NCI-H2171 (cell line): Measurements from ENCODE around the gene KCNH1.

Source experiments
- DNase-seq: peaks from one replicate; lab custom pipeline; 2025; lab: John Stamatoyannopoulos, UW

The KCNH1 gene

DNA sequence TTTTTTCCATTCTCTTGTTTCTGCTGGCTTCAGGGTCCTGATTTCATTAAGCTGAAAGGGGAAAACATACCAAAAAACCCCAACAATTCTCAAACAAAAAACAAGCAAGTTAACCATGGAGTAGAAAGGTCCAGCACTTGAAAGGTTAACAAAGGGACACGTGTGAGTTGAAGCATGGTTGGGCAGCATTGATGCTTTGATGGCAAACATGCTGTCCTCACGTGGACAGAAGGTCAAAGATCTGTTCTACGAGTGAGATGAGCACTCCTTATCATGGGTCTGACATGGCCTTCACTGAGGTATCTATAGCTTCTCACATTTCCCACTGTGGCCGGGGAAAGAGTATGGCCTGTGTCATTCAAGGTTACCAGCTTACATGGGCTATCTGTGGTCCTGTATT is 410.3 kb downstream of the KCNH1 start:
- DNase-seq, result no peak

DNA sequence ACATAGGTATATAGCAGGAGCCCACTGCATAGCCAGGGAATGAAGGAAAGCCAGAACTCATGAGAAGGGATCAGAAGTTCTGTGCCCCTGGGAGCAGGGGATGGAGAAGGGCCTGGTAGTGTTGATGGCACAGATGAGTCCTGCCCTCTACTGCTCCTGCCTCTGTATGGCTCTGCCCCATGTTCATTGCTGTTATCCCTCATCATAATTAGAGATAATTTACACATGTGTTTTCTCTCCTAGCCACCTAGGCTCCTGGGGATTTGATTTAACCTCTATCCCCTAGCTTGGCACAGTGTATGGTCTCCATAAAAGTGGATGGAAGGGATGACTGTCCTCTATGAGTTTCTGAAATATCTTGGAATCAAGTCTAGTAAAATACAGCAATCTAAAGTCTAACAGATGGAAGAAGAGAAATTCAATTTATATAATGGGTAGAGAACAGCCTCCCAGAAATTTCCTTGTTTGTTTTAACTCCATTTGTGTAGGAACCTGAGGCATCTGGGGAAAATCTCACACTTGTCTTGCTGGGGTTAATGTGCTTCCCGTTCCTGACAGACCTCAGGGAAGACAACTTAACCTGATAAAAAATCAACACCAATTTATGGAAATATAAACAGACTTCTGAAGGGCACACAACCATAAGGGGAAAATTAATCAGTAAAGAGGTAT is 411.4 kb downstream of the KCNH1 start:
- DNase-seq, result no peak

DNA sequence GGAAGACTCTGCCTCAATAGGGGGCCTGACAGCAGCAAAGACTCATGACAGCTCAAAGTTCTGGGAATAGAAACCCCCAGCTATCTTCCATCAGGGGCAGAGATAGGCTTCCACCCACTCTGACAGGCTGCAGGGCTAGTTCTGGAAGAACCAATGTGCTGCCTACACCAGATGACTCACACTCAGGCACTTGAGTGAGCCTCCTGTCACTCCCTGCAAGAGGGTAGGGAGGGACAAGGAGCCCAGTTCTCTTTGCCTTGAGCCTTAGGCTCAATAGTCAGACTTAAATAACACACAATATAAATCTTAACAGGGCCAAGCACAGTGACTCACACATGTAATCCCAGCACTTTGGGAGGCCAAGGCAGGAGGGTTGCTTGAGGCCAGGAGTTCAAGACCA is 418.9 kb downstream of the KCNH1 start:
- no peak for DNase-seq

DNA sequence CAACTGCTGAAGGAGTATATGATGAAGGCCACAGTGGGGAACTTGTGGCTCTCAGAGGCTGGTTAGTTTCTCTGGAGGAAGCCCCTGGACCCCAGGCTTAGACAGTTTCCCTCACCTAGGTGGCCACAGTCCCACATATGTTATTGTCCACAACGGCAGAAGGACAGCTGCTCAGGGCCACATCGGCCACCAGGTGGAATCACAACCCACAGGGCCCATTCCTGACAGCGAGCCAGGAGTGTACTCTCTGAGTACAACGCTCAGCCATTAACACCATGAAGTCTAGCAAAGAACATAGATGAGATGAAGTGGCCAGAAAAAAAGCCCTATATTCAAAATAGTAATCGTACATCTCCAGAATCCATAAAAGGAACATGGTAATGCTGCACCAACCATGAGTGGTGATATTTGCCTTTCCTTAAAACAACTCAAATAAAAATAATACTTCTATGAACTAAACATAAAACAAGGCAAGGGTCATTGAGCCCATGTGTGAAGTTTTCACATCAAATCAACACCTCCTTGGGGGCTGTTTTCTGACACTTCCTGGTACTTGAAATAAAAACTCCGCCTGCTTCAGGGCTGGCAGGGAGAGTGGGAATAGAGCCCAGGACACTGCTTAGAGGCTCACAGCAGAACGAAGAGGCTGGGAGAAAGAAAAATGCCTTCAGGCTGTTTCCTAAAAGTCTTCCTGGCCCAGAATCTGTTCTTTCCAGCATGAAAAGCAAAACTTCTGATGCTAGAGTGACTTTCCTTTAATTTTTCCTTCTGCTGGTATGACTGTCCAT is 421.9 kb downstream of the KCNH1 start:
- no peak for DNase-seq

DNA sequence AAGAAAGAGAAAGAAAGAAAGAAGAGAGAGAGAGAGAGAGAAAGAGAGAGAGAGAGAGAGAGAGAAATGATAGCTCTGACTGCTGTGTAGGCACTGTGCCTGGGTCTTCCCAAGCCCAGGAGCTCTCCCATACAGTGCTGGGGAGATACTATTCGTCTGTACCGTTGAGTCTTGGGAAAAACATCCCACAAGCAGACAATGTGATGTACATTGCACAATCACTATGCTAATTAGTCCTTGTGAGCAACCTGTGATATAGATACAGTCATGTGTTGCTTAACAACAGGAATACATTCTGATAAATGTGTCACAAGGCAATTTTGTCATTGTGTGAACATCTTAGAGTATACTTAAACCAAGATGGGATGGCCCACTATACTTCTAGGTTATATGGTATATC is 424.2 kb downstream of the KCNH1 start:
- DNase-seq, result no peak

DNA sequence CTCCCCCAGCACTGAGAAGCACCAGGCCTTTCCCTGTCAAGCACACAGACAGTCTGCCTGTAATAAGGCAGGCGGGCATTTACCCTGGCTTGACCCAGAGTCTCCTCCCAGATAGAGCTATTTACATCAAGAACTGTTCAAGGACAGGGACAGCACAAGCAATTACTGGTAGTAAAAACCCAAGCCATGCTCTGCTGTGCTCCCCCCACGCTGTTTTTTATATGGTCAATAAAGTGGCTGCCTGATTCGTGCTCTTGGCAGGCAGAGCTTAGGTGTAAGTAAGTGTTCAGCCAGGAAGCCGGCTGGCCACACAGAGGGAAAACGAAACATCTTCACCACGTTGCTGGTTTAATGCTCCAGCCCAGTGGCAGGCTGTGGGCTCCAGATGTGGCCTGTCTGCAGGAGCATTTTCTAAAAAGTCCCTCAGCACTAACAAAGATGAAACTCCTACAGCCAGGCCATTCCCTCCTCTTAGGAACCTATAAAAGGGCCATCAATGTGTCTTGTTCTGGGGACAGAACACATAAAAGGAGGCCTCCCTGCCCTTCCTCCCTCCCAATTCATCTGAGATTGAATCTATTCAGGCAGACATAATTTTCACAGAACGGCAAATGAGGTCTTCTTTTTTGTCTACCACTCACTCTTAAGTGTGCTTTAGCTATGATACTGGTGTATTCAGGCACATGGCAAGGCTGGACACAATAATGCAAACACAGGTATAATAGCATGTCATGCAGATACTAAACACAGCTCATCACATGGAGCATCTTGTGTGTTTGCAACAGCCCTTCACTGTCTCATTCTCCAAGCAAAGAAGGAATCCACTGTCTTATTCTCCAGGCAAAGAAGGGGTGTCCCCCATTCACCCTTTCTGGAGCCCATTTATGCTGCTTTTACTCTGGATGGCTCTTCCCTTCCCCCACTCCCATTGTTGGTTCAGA is 426.4 kb downstream of the KCNH1 start:
- no peak for DNase-seq

DNA sequence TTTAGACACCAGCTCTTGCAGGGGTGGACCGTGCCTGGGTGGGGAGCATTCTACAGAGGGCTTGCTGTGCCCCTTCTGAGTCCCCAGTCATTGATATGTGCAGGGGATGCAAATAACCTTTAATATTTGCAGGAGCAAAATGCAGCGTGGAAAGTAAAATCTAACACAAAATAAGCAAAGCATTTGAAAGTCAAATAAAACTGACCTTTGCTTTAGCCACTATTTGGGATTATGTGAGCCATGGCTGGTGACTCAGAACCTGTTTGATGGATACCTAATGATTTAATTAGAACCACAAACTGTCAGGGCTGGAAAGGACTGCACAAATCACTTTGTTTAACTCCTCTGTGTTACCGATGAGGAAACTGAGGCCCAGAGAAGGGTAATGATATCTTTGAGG is 427.7 kb downstream of the KCNH1 start:
- DNase-seq, result no peak

DNA sequence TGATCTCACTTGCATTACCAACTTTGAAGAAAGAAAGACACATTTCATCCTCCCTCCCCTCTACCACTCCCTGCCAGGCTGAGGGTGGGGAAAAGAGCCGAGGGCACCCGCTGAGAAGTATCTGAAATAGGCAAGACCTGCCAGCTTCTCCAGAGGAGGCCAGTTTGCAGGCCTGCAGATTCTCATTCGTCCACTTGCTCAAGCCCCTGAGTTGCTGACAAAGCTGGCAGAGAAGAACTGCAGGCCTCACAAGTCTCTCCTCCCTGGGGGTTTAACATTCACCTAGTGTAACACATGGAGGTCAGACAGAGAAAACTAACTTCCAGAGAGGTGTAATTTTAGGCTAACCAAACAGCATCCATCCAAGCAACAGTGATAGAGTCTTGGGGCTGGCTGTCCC is 428.9 kb downstream of the KCNH1 start:
- DNase-seq, result no peak

DNA sequence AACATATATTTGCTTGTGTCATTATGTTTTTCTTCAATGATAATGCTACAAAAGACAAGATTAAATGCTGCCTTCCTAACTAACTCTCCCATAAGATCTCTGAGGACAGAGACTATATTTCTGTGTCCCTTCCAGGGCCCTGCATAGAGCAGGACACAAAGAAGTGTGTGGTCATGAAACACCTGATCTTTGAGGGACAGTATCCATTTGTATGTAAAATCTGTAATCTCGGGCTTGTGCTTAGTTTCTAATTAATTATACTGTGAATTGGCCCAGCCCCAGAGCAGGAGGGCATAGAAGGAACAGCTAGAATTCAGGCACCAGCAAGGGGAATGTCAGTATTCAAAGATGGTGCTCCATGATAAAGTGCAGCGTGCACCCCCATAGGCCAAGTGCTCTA is 430.4 kb downstream of the KCNH1 start:
- DNase-seq, result no peak

DNA sequence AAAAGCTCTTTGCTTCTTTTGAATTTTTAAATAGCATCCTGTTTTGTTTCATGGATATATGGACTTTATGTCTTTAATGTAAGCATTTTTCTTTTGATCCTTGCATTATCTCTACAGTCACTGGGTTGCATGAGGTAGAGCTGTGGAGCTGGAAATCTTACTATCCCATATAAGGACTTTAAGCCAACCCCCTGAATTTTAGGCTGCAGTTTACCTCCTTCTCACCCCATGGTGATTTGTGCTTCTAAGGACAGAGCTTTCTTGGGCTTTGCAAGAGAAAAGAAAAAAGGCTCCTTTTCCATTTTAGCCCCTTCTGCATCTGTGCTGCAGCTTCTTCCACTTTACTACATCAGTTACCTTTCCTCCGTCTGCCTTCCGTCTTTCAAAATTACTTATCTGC is 431.4 kb downstream of the KCNH1 start:
- DNase-seq, result no peak

DNA sequence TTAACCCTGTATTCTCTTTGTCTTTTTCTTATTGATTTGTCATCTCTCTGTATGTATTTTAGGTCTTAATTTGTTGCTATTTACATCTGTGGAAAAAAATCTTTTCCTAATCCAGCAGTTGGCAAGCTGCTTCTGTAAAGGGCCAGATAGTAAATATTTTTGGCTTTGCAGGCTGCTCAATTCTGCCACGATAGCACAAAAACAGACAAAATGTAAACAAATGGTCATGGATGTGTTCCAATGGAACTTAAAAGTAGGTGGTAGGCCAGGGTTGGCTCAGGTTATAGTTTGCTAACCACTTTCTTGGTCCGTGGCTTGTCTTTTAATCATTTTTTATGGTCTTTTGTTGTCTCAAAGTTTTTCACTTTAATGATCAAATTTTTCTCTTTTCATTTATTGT is 433.4 kb downstream of the KCNH1 start:
- DNase-seq, result no peak

DNA sequence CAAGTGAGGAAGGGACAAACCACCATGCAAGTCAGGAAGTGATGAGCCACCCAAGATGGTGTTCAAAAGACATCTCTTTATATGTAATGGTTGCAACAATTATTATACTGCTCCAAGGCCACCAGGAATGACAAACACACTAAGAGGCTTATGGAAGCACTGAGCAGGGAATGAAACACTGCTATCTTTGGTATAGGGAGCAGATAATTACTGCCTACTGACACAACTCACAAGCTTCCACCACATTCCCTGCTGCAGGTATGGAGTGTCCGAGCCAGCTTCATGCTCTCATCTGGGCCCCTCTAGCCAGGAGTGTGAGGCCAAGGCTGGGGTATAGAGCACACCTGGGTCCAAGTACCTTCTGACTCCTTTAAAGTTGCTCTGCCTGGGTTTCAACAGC is 433.9 kb downstream of the KCNH1 start:
- no peak for DNase-seq

DNA sequence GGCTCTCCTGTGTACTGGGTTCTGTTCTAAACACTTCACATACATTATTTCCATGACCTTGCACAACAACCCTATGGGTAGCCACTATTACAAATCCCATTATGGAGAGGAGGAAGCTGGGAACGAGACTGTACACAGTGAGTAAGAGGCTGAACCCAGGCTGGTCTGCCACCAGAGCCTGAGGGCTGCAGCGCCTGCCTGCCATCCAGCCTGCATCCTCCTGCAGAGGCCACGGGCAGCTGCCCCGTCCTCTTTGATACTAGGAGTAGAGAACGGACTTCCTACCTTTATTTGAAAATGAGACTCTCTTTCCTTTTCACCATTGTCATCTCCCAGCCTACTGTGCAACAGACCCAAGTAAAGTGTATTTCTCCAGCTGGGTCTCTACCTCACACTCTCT is 435.3 kb downstream of the KCNH1 start:
- DNase-seq, result no peak

DNA sequence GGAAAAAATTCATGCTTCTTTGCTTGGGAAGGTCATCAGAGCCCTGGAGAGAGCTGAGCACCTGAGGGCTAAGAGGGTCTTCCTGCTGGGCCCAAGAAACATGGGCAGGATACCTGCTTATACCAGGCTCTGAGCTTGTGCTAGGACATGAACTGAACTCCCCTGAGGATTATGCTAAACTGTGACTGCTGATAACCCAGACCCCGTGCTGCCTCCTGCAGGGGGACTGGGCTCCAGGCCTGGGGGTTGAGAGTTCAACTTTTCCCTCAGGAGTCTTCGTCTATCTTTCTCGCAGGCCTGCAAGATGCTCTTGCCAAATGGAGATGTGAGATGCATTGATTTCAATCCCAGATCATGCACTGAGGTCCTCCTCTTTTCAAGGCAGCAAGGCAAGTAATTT is 436.8 kb downstream of the KCNH1 start:
- no peak for DNase-seq

DNA sequence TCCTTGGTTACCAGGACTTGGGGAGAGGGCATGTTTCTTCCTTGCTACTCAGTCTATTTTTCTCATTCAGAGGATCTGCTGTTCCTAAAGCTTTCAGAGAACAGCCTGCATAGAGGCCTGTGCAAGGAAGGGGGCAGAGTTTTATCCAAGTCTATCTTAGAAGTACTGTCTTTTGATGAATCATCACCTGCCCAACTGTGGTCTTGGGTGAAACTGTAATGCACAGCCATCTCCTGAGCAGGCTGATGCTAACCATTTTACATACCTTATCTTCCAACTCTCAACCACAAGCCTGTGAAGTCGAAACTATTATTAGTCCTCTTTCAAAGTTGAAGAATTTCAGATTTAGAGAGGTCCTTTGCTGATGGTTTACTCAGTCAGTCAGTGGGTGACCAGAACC is 437.2 kb downstream of the KCNH1 start:
- no peak for DNase-seq

DNA sequence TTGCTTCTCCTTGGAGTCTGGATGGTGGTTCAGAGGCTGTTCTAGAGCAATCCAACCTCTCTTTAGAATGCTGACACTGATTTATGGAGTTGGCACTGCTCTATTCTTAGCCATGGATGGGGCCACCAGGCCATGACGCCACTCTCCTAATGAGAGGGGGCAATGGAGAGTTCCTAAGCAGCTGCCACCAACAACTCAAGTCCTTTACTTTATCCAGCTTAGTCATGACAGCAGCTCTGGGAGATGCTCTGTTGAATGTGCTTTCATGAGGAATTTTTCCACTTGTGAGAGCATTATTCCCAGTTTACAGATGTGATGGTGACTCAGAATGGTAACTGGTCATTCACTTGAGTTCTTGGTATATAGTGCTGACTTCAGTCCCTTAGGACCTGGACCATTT is 438.9 kb downstream of the KCNH1 start:
- DNase-seq, result no peak

DNA sequence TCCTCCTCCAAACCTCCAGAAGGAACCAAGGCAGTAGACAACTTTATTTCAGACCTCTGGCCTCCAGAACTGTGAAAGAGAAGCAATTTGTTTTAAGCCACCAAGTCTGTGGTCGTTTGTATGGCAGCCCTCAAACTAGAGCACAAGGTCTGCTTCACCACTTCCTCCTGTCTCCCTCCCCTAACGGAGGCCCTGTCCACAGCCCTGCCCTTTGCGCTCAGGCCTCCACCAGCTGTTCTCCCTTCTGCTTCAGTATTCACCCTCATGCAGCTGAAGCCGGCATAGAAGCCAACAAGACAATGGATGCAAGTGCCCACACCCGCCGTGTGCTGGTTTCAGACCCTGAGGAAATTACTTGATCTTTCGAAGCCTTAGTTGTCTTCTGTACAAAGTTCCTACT is 441.2 kb downstream of the KCNH1 start:
- DNase-seq, result no peak

DNA sequence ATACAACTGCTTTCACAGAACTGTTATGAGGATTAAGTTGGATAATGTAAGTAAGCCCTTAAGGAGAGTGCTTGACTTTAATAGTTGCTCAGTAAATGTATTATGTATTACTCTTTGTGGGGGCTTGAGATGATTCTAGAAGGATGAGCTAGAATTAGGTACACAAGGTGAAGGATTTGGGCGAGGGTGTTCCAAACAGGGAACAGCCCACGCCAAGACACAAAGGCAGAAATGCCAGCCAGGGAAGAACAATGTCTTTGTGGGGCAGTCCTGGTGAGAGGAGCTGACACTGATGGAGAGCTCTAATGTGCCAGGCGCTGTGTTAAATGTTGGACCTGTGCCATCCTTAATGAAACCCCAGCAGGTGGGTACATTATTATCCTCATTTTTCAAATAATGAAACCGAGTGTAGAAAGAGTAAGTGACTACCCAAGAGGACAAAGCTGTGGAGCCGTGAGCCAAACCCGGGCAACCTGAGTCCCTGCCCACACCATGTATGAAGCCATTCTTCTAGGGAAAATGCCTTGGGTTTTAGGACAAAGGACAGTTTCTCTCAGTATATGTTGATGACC is 442.8 kb downstream of the KCNH1 start:
- DNase-seq, result no peak

DNA sequence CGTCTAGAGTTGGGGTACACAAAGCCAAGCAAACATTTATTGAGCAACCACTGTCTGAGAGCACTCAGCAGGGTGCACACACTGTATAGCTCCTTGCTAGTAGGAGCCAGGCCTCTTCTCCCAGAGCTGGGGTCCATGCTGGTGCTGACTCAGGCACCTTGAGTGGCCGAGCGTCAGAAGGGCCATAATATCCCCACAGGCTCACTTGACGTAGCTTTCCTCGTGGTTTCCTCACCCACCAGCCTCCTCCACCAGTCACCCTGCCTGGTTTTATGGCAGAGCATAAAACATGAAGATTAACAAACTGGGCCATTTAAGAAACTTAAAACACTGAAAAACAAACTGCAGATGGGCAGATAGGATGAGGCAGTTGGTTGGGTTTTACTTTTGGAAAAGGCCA is 443.7 kb downstream of the KCNH1 start:
- no peak for DNase-seq

DNA sequence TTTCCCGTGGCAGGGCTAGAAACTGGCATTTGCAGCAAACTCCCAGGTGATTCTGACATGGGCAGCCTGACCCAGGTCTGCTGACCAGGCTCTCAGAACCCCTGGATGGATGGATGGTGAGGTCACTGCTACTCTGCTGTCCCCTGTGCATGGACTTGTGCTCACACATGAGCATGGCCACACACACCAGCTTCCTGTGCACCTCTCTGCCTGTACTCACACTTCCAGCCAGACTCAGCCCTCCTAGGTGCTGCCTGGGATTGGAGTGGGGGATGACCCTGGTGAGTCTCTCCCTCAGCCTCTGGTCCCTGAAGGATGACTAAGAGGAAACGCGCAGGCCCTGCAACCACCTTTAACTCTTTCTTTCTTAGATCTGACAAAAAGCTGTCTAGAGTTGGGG is 444.1 kb downstream of the KCNH1 start:
- no peak for DNase-seq

DNA sequence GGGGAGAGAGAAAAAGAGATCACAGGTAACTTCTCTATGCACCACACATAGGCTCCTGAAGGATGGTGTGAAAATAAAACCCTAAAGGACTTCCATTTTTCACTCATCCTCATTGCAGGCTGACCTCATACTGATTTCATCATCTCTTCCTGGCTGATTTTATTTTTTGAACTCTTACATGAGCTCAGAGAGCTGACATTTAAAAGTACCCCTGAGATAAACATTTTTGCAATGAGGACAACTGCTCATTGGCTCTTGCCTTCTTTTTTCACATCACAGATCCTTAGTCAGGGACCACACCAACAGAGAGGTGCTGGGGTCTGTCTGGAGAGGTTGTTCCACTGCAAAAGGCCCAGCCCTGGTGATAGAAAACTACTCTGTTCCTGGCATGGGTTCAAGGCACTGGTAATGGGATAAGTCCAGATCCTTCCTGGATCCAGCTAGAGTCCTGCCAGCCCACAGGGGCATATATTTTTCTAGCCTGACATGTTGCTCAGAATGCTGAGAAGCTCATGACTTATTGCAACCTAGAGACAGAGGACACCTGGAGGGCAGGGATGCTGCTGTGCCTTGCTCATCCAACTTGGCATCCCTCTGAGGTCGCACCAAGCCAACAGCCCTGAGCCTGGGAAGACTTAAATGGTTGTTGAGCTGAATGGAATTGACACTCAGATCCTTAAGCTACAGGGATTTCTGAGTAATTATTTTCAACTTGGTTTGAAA is 445.3 kb downstream of the KCNH1 start:
- no peak for DNase-seq
